ENCODE results near the gene GAK.

Gene GAK

GRCh38 chr4:884259-884658 lies 47.9 kb downstream of the GAK start:
- Histone ChIP-seq H3K4me3 (ENCODE audit: low read length) (no peak overlapping the region), H3K9me3 (ENCODE audit: control insufficient read depth, low read depth, low read length) (no peaks in the 10 kb centered on the region), H3K27me3 (ENCODE audit: control insufficient read depth, insufficient read depth, low read length) (no peaks in the 10 kb centered on the region), H3K27ac (ENCODE audit: low read length) (no peak overlapping the region), H3K9ac (ENCODE audit: low read length) (no peak overlapping the region), H3K4me1 (ENCODE audit: control insufficient read depth, low read depth, low read length) (no peaks in the 10 kb centered on the region), H3K36me3 (ENCODE audit: control insufficient read depth, low read depth, low read length) (peaks cover 18% of the 10 kb centered on the region)

- no peak overlapping the region for H3K9ac ChIP-seq (ENCODE audit: low read length)
- H3K36me3 ChIP-seq (ENCODE audit: control insufficient read depth, low read depth, low read length): peaks cover 18% of the 10 kb centered on the region
- no peaks in the 10 kb centered on the region for H3K4me1 ChIP-seq (ENCODE audit: control insufficient read depth, low read depth, low read length)
- no peak overlapping the region for H3K27ac ChIP-seq (ENCODE audit: low read length)
- H3K9me3 ChIP-seq (ENCODE audit: control insufficient read depth, low read depth, low read length): no peaks in the 10 kb centered on the region
- H3K27me3 ChIP-seq (ENCODE audit: control insufficient read depth, insufficient read depth, low read length): no peaks in the 10 kb centered on the region
- H3K4me3 ChIP-seq (ENCODE audit: low read length): no peak overlapping the region
These were observed 48.6 kb downstream of the GAK start for GRCh38 chr4:883377-884095.

- H3K4me3 ChIP-seq (ENCODE audit: low read length): no peak overlapping the region
These were observed 49.5 kb downstream of the GAK start for GRCh38 chr4:882646-883045.

GRCh38 chr4:881709-882108 lies 50.4 kb downstream of the GAK start:
- Histone ChIP-seq H3K4me1 (ENCODE audit: control insufficient read depth, low read depth, low read length) (no peaks in the 10 kb centered on the region), H3K27me3 (ENCODE audit: control insufficient read depth, insufficient read depth, low read length) (no peaks in the 10 kb centered on the region), H3K9ac (ENCODE audit: low read length) (no peak overlapping the region), H3K9me3 (ENCODE audit: control insufficient read depth, low read depth, low read length) (no peaks in the 10 kb centered on the region), H3K36me3 (ENCODE audit: control insufficient read depth, low read depth, low read length) (peaks cover 15% of the 10 kb centered on the region), H3K27ac (ENCODE audit: low read length) (no peak overlapping the region), H3K4me3 (ENCODE audit: low read length) (no peak overlapping the region)

More at GRCh38 chr4:882646-883045, 49.5 kb downstream of the GAK start:
- peaks cover 15% of the 10 kb centered on the region for H3K36me3 ChIP-seq (ENCODE audit: control insufficient read depth, low read depth, low read length)
- H3K9me3 ChIP-seq (ENCODE audit: control insufficient read depth, low read depth, low read length): no peaks in the 10 kb centered on the region
- H3K9ac ChIP-seq (ENCODE audit: low read length): no peak overlapping the region
- no peaks in the 10 kb centered on the region for H3K27me3 ChIP-seq (ENCODE audit: control insufficient read depth, insufficient read depth, low read length)
- no peak overlapping the region for H3K27ac ChIP-seq (ENCODE audit: low read length)
- H3K4me1 ChIP-seq (ENCODE audit: control insufficient read depth, low read depth, low read length): no peaks in the 10 kb centered on the region

- Histone ChIP-seq H3K9ac (ENCODE audit: low read length) (no peak overlapping the region), H3K27me3 (ENCODE audit: control insufficient read depth, insufficient read depth, low read length) (no peaks in the 10 kb centered on the region), H3K4me3 (ENCODE audit: low read length) (no peak overlapping the region), H3K36me3 (ENCODE audit: control insufficient read depth, low read depth, low read length) (peaks cover 15% of the 10 kb centered on the region), H3K9me3 (ENCODE audit: control insufficient read depth, low read depth, low read length) (no peaks in the 10 kb centered on the region), H3K27ac (ENCODE audit: low read length) (no peak overlapping the region), H3K4me1 (ENCODE audit: control insufficient read depth, low read depth, low read length) (no peaks in the 10 kb centered on the region)
These were observed 51.3 kb downstream of the GAK start for GRCh38 chr4:880684-881405.

GRCh38 chr4:879729-880077 lies 52.4 kb downstream of the GAK start:
- H3K4me1 ChIP-seq (ENCODE audit: control insufficient read depth, low read depth, low read length): no peaks in the 10 kb centered on the region
- H3K4me3 ChIP-seq (ENCODE audit: low read length): no peak overlapping the region
- no peak overlapping the region for H3K27ac ChIP-seq (ENCODE audit: low read length)
- H3K36me3 ChIP-seq (ENCODE audit: control insufficient read depth, low read depth, low read length): peaks cover 20% of the 10 kb centered on the region
- H3K9ac ChIP-seq (ENCODE audit: low read length): no peak overlapping the region
- no peaks in the 10 kb centered on the region for H3K27me3 ChIP-seq (ENCODE audit: control insufficient read depth, insufficient read depth, low read length)
- no peaks in the 10 kb centered on the region for H3K9me3 ChIP-seq (ENCODE audit: control insufficient read depth, low read depth, low read length)

- Histone ChIP-seq H3K27me3 (ENCODE audit: control insufficient read depth, insufficient read depth, low read length) (no peaks in the 10 kb centered on the region), H3K27ac (ENCODE audit: low read length) (no peak overlapping the region), H3K9ac (ENCODE audit: low read length) (no peak overlapping the region), H3K9me3 (ENCODE audit: control insufficient read depth, low read depth, low read length) (no peaks in the 10 kb centered on the region), H3K36me3 (ENCODE audit: control insufficient read depth, low read depth, low read length) (peaks cover 21% of the 10 kb centered on the region), H3K4me3 (ENCODE audit: low read length) (no peak overlapping the region), H3K4me1 (ENCODE audit: control insufficient read depth, low read depth, low read length) (no peaks in the 10 kb centered on the region)
These were observed 53.1 kb downstream of the GAK start for GRCh38 chr4:878796-879728.

GRCh38 chr4:877502-877901 lies 54.6 kb downstream of the GAK start:
- no peaks in the 10 kb centered on the region for H3K9me3 ChIP-seq (ENCODE audit: control insufficient read depth, low read depth, low read length)
- H3K36me3 ChIP-seq (ENCODE audit: control insufficient read depth, low read depth, low read length): peaks cover 21% of the 10 kb centered on the region

GRCh38 chr4:876780-877179 lies 55.3 kb downstream of the GAK start:
- no peaks in the 10 kb centered on the region for H3K9me3 ChIP-seq (ENCODE audit: control insufficient read depth, low read depth, low read length)
- no peak overlapping the region for H3K9ac ChIP-seq (ENCODE audit: low read length)
- H3K27me3 ChIP-seq (ENCODE audit: control insufficient read depth, insufficient read depth, low read length): no peaks in the 10 kb centered on the region
- H3K4me3 ChIP-seq (ENCODE audit: low read length): no peak overlapping the region
- H3K27ac ChIP-seq (ENCODE audit: low read length): no peak overlapping the region
- H3K4me1 ChIP-seq (ENCODE audit: control insufficient read depth, low read depth, low read length): no peaks in the 10 kb centered on the region
- peaks cover 20% of the 10 kb centered on the region for H3K36me3 ChIP-seq (ENCODE audit: control insufficient read depth, low read depth, low read length)

More at GRCh38 chr4:877502-877901, 54.6 kb downstream of the GAK start:
- H3K4me1 ChIP-seq (ENCODE audit: control insufficient read depth, low read depth, low read length): no peaks in the 10 kb centered on the region
- H3K4me3 ChIP-seq (ENCODE audit: low read length): no peak overlapping the region
- H3K27me3 ChIP-seq (ENCODE audit: control insufficient read depth, insufficient read depth, low read length): no peaks in the 10 kb centered on the region
- H3K27ac ChIP-seq (ENCODE audit: low read length): no peak overlapping the region
- H3K9ac ChIP-seq (ENCODE audit: low read length): no peak overlapping the region

GRCh38 chr4:875818-876423 lies 56.2 kb downstream of the GAK start:
- Histone ChIP-seq H3K36me3 (ENCODE audit: control insufficient read depth, low read depth, low read length) (peaks cover 19% of the 10 kb centered on the region), H3K9me3 (ENCODE audit: control insufficient read depth, low read depth, low read length) (no peaks in the 10 kb centered on the region), H3K4me1 (ENCODE audit: control insufficient read depth, low read depth, low read length) (no peaks in the 10 kb centered on the region), H3K27me3 (ENCODE audit: control insufficient read depth, insufficient read depth, low read length) (no peaks in the 10 kb centered on the region), H3K27ac (ENCODE audit: low read length) (no peak overlapping the region), H3K4me3 (ENCODE audit: low read length) (no peak overlapping the region), H3K9ac (ENCODE audit: low read length) (no peak overlapping the region)

All from iPS-18a (cell line).